Fibroblast of skin of abdomen (primary cell): ENCODE results near the gene CD79A.
"Not testable (repeated sequence)": the region's sequence is repeated elsewhere in the genome, so short reads cannot be mapped to it uniquely, and the experiment has no call there.

Source experiments
- DNase-seq: peaks from one replicate; pipeline ENCODE4 v3.0.0-alpha.2; 2013

Gene CD79A

DNA sequence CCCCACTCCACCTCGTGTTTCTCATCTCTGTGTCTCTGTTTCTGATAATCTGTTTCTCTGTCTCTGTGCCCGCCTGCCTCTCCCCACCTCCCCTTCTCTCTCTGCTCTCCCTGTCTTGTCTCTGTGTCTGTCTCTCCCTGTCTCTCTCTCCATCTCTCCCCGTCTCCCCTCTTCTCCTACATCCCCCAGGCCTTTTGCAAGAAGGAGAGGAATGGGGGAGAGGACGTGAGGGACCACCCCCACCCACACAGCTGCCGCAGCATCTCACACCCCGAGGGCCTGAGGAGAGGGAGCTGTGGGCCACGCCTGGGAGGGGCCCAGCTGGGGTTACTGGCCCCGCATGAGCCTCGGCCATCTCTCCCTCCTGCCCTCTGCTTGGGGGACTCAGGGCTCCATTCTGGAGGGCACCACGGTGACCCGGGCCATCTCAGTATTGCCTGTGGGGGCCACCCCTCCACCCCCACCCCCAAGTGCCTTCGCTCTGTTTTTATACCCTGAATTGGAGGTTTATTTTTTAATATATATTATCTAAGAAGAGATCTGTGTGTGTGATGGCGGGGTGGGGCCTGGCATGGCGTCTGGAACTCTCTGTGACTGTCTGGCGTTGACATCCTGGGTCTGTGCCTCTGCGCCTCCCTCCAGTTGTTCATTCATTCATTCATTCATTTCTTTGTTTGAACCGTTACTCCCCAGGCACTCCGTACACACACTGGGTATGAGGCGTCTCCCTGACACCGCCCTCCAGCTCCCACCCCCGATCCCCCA lies 30.0 kb downstream of the CD79A start:
- no peak for DNase-seq

DNA sequence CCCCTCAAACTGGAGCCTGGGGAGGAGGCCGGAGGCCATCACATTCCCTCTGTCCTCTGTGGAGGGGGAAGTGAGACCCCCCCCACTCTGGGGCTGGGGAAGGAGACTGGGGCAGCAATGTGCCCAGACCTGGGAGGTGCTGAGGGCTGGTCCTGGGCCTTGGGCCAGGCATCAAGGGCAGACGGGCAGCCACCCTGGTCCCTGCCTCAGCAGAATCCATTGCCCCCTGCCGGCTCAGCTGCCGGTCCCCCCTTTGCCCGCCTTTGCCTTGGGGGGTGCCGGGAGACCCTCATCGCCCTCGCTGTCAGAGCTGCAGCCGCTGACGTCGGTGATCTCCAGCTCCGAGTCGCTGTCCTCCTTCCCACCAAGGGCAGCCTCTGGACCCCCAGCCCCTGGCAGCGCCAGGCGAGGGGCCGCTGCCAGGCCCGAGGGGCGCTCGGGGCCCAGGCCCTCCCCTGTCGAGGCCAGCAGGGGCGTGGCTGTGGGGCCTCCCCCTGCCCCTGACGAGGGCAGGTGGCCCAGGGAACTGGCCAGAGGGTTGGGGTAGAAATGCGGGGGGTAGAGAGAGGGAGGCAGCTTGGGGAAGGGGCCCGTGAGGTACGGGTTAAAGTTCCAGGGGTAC lies 31.0 kb downstream of the CD79A start:
- no peak for DNase-seq

DNA sequence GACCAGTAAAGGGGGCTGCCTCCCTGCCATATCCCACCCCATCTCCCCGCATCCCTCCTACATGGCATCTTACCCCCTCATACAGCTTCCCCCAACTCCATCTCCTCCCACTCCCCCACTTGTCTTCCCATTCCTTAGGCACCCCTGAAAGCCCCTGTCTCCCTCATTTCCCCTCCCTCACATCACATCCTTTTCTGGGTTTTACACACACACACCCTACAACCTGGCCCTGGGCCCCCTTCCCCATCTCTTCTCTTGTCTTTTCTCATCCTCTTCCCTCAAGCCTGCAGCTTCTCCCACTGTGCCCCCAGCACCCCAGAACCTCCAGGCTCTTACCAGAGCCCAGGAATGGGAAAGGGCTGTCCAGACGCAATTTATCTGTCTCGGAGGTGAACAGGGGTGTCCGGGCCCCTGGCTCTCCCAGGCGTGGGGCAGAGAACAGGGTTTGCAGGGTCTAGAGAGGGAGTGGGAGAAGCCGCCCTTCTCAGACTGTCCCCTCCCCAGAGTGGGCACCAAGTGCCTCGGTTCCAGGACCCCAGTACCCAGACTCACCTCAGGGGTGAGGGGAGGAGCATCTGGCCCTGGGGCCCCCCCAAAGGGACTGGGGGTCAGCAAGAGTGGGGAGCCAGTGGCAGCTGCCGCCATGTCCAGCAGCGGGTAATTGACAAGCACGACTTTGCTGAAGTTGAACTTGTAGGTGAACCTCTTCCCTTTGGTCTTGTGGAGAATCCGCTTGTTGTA lies 31.8 kb downstream of the CD79A start:
- DNase-seq, result no peak

DNA sequence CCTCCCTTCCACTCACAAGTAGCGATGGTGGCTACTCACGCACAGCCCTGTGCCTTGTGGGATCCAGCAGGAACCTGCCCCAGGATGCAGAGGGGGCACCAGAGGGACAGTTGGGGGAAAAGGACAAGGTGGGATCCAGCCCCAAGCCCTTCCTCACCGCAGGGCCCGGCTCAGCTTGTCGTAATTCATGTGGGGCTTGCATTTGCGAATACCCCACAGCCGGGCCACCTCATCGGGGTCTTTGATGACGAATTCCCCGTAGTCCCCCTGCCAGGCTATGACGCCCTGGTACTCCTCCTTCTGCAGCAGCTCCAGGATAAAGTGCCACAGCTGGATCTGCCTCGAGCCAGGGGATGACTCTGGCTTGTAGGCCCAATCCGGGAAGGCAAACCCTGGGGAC lies 32.6 kb downstream of the CD79A start:
- no peak for DNase-seq

DNA sequence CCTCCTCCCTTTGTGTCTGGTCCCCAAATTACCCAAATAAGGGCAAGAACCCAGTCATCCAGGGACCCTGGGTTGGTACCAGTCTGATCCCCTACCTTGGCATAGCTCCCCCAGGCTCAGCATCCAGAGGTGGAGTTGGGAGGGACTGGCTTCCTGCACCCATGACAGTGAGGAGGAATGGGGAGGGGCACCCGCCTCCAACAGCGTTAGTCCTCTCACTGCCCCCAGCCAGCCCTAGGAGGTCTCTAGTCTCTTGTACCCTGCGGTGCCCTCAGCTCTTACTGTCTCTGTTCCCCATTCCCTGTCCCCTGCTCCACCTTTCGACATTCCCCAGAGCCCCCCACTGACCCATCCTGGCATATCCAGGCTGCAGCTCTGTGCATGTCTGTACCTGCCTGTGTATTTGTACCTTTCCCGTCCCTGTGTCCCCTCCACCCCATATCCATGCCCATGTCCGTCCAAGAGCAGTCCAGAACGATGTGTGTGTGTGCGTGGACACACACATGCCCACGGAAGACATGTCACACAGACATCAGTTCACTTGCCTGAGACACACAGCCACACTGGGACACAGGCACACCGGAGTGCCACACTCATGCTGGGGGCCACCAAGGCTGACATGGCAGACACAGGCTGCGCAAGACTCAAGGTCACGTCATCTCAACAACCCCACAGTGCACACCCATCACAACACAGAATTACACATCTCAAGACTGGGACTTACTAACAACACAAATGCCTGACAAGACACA lies 33.3 kb downstream of the CD79A start:
- no peak for DNase-seq

DNA sequence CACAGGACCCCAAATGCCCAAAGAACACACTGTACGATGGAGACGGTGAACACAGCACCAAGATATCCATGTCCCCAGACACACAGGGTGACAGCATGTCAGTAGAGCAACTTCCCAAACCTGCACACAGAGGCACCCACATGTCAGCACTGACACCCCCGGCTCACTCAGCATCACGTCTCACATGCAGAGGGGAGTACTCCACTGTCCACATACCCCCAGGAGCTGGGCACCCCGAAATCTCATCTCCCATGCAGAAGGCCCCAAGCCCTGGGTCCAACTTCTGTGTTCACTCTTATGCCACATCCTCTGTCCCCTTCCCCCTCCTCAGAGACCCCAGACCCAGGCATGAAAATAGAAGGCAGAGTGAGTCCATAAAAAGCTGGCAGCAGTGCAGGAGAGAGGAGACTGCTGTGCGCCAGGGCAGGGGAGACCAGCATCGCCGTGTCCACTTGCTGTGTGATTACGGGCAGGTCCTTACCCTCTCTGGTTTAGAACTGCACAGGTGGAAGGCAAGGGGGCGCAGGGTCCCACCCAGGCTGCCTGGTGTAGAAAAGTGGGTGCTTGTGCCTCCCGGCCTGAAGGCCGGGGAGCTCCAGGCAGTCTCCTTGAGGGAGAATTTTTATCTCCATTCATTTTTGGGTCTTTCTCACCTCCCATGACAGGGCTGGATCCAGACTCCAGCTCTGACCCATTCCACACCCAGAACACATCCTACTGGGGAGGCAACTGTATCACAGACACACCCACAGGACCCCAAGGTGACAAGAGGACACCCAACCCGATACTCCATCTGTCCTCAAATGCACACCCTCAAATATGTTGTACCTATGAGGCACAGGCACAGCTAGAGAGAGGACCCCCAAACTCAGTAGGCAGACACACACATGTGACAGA lies 34.2 kb downstream of the CD79A start:
- DNase-seq, result no peak

DNA sequence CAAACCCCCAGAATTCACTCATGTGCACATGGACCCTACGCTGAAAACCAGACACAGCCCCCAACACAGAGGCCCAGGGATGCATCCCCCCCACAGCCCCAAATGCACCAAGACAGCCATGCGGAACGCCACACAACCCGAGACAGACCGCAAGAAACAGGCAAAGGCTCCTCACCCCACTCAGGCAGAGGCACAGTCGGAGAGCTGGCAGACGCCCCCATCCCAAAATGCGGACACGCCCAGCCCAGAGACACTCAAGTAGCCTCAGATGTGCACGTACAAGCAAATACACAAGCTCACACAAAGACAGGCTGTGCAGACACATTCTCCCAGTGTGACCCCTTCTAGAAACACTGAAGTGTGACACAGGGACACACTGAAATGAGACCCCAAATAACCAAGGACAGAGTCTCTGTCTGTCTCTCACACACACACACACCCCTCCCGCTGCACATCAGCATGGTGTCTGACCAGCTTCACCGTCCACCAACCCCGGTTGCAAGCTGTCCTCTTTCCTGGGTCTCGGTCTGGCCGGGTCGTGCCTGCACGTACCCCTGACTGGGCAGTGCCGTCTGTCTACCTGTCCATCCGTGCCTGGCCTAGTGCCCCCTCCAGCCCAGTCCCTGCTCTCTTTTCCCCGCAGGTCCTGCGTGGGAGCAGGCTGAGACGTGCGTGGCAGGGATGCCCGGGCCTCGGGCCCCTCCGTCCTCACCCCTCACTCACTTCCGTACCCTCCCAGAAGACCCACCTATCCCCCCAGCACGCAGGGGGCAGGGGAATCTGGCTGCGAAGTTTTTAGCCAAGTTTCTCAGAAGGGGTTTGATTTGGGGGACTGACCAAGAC lies 35.0 kb downstream of the CD79A start:
- no peak for DNase-seq

DNA sequence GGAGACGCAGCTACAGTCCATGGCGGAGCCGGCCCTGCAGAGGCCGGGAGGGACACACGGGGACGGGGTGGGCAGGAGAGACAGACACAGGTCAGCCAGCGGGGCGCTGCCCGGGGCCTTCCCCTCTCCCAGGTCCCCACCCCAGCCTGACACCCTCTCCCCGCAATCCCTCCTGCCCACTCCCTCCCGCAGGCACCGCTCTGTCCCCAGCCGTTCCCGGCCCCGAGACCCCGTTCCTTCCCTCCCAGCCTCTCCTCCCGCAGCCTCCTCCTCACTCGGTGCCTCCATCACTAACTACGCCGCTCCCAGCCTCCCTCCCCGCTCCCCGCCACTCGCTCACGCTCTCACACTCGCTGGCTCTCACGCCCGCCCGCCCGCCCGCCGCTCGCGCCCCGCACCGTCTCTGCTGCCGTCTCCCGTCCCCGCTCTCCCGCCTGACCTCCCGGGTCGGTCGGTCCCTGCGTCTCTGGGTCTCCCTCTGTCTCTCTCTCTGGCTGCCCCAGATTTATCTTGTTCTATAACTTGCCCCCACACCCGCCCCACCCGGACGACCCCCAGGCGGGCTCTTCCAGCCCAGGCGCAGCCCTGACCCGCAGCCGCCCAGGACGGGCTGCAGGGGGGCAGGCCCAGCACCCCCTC lies 35.9 kb downstream of the CD79A start:
- DNase-seq, result no peak

DNA sequence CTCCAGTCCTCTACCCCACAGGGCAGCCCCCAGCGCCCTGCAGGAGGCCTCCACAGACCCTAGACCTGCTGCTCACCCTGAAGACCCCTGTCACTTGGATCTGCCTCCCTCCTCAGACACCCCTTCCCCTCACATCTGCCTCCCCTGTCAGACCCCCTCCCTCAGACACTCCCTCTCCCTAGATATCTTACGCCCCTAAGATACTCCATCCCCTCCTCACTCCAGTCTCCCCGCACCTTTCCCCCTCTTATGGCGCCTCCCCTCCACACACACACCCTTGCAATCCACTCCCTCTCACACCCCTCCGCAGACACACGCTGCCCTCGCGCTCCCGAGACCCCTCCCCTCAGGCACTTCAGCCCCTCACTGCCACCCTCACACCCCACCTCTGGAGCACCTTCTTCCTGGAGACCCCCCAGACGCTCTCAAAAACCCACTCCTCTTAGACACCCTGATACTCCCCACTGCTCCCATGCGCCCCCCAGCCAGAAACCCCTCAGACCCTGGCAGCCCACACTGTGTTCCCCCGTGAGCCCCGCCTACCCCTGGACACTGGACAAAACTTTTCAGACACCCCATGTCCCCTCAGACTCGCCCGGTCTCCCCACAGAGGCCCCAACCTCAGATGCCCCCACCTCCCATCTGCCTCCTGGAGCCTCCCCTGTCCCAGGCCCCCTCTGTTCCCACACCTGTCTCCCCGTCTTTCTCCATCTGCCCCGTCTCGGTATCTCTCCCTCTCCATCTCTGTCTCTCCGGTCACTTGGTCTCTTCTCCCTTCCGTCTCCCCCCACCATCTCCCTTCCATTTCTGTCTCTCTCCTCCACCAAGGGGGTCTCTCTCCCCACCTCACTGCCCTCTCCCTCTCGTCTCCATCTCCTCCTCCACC lies 36.7 kb downstream of the CD79A start:
- no peak for DNase-seq

DNA sequence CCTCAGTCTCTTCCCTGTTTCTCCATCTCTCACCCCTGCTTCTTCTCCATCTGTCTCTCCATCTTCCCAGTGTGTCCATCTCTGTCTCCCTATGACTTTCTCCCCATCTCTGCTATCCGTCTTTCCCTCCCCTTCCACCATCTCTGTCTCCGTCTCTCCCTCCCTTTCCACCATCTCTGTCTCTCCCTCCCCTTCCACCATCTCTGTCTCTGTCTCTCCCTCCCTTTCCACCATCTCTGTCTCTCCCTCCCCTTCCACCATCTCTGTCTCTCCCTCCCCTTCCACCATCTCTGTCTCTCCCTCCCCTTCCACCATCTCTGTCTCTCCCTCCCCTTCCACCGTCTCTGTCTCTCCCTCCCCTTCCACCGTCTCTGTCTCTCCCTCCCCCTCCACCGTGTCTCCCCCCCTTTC lies 37.4 kb downstream of the CD79A start:
- DNase-seq, result not testable (repeated sequence)

DNA sequence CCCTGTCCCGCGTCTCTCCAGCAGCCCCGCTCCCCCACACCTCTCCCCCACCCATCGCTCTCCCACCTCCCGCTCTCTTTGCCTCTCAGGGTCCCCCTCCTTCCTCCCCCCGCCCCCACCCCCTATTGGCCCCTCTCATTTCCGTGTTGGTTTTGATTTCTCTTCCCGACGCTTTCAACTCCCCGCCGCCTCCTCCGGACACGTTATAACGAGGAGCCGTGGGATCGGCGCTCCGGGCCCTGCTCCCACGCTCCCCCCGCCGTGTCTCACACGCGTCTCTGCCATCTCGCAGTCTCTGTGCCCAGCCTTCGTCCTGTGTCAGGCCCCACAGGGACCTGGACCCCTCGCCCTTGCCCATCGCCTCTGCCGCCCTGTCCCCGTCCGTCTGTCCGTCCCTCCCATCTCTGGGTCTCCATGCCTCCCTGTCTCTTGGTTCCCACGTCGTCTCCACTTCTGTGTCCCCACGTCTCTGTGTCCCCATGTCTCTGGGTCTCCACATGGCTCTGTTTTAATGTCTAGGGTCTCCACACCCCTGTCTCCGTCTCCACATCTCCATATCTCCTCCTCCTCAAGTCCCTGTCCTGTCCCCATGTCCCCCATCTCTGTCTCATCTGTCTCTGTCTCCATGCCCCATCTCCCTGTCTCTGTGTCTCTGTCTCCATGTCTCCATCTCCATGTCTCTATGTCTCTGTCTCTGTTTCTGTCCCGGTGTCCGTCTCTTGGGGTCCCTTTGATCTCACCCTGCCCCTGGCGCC lies 38.1 kb downstream of the CD79A start:
- DNase-seq, result no peak

DNA sequence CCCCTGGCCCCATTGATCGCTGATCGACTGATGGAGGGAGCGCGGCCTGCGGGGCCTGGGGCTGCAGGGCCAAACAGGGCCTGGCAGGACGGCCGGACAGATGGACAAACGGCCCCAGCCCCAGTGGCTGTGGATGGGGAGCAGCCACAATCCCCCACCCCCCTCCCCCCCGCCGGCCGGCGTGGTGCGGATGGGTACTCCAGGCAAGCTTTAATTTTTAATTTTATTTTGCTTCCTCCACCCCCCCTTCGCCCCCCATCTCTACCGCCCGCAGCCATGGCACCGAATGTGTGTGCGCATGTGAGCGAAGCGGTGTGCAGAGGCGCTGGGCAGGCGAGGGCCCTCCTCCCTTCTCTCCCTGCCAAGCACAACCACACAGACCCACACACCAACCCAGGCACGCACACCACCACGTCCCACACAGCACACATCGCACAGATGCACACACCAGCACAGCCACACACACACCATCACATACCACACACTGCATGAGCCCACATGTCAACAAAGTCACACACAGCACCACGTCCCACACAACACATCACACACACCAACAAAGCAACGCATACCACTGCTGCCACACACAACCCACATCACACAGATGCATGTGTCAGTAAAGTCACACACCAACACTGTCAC lies 38.8 kb downstream of the CD79A start:
- no peak for DNase-seq

DNA sequence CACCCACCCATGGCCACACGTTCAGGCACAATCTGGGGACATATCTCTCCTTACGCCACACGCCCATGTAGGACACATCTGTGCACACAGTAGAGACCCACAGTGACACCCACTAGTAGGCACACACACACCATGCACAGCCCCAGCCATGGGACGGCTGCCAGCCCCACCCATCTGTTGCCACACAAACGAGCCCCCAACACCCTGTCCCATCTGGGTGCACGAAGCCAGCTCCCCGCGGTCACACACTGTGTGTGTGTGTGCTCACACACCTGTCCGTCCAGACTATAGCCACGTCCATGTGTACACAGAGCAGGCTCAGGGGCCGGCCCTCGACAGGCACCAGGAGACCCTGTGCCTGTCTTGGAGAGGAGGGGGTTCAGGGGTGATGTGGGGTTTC lies 40.6 kb downstream of the CD79A start:
- no peak for DNase-seq

DNA sequence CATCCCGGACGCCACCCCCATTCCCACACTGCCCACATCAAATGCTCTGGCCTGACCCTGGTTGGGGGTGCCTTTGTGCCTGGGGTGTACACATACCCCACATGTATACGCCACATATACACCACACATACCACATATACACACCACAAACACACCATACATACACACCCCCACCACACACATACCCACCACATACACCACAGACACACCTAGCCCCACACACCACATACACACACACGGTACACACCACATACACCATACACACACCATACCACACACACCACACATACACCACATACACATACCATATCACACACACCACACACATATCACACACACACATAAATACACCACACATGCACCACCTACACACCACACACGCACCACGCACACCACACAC lies 41.0 kb downstream of the CD79A start:
- DNase-seq, result no peak

DNA sequence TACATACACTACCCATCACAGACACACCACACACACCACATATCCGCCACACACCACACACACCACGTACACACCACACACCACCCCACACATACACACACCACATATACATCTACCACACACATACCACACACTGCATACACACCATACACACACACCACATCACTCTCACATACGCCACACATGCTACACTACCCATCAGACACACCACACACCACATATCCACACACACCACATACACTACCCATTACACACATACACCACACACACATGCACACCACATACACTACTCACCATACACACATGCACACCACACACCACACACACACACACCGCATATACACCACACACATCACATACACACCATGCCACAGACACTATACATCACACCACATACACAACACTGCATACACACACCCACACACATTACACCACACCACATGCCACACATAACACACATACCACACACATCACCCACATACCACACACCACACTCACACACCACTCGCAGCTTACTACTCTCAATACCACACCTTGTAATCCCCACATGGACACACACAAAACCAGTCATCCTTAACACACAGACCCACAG lies 41.7 kb downstream of the CD79A start:
- DNase-seq, result peak; percentile 29

DNA sequence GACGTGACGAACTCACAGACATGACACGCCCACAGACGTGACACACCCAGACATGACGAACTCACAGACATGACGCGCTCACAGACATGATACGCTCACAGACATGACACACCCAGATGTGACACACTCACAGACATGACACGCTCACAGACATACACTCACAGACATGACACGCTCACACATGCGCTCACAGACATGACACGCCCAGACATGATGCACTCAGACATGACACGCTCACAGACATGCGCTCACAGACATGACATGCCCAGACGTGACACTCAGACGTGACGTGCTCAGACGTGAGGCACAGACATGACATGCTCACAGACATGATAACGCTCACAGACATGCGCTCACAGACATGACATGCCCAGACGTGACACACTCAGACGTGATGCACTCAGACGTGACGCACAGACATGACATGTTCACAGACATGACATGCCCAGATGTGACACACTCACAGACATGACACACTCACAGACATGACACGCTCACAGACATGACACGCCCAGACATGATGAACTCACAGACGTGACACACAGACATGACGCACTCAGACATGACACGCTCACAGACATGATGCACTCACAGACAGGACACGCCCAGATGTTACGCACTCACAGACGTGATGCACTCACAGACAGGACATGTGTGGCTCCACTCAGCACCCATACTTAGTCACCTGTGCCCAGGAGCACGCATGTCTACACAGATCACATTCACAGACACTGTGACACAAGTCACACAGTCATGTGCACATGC lies 43.1 kb downstream of the CD79A start:
- DNase-seq, result no peak
